GM12864 (cell line): ENCODE data around the gene CDON.

Source experiments
- DNase-seq: peaks from one replicate; pipeline ENCODE4 v3.0.0-alpha.2; 2011; ENCODE audit warnings: low read depth
- H3K4me3 ChIP-seq: 2 replicates; pipeline ENCODE4 v1.5.1; 2011; ENCODE audit warnings: mild to moderate bottlenecking, low read depth, low read length, control low read depth
- CTCF ChIP-seq: IDR thresholded peaks from 2 replicates; pipeline ENCODE4 v1.5.1; 2011; ENCODE audit warnings: low read depth, mild to moderate bottlenecking, moderate library complexity, low read length, control low read depth, inconsistent platforms; ENCODE audit errors: missing control alignments

Gene CDON

GRCh38 chr11:126011754-126012153, 50.9 kb downstream of the CDON start:
- no peak for DNase-seq
- H3K4me3 ChIP-seq: no peak overlapping the region
- TF ChIP-seq CTCF: no peak

- TF ChIP-seq CTCF: no peak
- no peak for DNase-seq
- no peak overlapping the region for H3K4me3 ChIP-seq
These were observed 51.4 kb downstream of the CDON start for GRCh38 chr11:126011265-126011664.

- TF ChIP-seq CTCF: no peak
- H3K4me3 ChIP-seq: no peak overlapping the region
- DNase-seq: no peak
These were observed 53.7 kb downstream of the CDON start for GRCh38 chr11:126008956-126009355.

- H3K4me3 ChIP-seq: no peak overlapping the region
- no peak for DNase-seq
- no peak for TF ChIP-seq CTCF
These were observed 55.4 kb downstream of the CDON start for GRCh38 chr11:126007238-126007637.

GRCh38 chr11:126006068-126006467, 56.6 kb downstream of the CDON start:
- TF ChIP-seq CTCF: no peak
- H3K4me3 ChIP-seq: no peak overlapping the region
- DNase-seq: no peak

GRCh38 chr11:126002181-126002580, 60.5 kb downstream of the CDON start:
- H3K4me3 ChIP-seq: no peak overlapping the region
- no peak for TF ChIP-seq CTCF
- DNase-seq: no peak

GRCh38 chr11:125999234-125999880, 63.3 kb downstream of the CDON start:
- no peak overlapping the region for H3K4me3 ChIP-seq
- TF ChIP-seq CTCF: no peak
- no peak for DNase-seq
